Stimulated activated CD8-positive, alpha-beta memory T cell treated with anti-CD3 and anti-CD28 coated beads, Interleukin-7, amount 100 ng/mL, for 4 hours (primary cell): ENCODE data around the gene ARHGAP10.
"Not testable (repeated sequence)": the region's sequence is repeated elsewhere in the genome, so short reads cannot be mapped to it uniquely, and the experiment has no call there.

Experiments
- DNase-seq, 2 donors: peaks; one replicate each; pipeline ENCODE4 v3.0.0-alpha.2; 2020; ENCODE audit warnings: low read depth in 2 of 2

Gene ARHGAP10

GRCh38 chr4:148067301-148067916 is 335.5 kb downstream of the ARHGAP10 start:
- no peak for DNase-seq

DNA sequence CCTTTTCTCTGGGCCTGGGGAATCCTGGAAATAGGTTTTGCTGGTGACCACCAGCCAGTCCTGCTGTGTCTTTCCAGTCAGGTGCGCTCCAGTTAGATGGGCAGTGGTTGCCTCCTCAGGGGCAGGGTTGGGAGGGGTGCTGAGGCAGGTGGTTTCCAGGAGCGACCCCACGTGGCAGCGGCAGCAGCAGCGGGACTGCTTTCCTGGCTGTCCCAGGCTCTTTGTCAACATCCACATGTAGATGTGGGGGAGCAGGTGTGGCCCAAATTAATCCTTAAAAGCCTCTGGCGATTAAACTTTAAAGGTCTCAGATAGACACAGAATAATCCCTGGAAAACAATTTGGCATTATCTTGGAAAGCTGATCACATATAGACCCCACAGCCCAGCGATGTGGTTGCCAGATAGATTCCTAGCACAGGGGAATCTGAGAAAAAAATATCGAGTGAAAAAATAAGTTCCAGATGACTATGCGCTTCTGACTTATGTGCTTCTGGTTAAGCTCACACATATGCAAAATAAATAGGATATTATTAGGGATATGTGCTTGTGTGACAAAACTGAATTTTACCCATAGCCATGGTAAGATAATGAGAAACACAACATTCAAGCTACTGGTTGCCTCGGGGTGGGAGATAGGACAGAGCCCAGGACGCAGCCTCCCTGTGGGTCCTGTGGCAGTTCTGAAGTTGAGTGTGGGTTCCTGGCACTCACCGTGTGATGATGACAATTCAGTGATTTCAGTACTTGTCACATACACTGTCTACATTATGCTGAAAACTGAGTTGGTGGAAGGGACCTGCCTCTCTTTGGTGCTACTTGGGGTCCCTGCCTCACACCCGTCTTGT is 336.4 kb downstream of the ARHGAP10 start:
- no peak for DNase-seq

GRCh38 chr4:148069086-148069894 is 337.4 kb downstream of the ARHGAP10 start:
- no peak for DNase-seq

GRCh38 chr4:148069895-148070178 is 337.9 kb downstream of the ARHGAP10 start:
- DNase-seq, result no peak

DNA sequence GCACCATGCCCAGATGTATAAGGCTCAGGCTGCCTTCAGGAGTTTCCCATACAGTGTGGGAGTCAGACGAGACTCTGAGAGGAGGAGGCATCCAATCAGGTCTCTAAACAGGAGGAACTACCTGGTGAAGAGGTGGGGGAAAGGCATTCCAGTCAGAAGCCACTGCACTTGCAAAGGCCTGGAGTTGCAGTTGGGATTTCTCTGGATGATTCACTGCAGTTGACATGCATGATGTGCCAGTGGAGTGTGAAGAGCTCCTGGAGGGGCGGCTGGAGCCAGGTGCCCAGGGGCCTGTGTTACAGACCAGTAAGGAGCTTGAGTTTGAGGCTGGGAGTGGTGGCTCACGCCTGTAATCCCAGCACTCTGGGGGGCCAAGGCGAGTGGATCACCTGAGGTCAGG is 339.1 kb downstream of the ARHGAP10 start:
- no peak for DNase-seq

DNA sequence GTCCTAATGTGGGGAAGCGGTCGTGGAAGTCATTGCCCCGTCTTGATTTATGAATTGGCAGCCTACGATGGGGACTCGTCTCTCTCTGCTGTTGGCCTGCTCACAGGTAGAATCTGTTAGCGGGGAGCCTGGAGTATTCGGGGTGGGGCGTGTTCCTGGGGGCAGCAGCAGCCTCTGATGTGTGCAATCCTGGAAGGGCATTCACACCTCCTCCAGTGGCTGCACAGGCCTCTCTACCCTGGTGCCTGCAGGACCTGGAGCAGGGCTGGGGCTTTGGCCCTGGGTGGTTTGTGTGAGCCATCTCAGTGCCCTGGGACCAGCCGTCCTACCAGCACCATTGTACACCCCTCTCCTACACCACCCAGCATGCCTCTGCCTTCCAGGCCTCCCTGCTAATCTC is 340.9 kb downstream of the ARHGAP10 start:
- no peak for DNase-seq

GRCh38 chr4:148073349-148073748 is 341.5 kb downstream of the ARHGAP10 start:
- no peak for DNase-seq

GRCh38 chr4:148074462-148074861 is 342.6 kb downstream of the ARHGAP10 start:
- DNase-seq, result no peak

DNA sequence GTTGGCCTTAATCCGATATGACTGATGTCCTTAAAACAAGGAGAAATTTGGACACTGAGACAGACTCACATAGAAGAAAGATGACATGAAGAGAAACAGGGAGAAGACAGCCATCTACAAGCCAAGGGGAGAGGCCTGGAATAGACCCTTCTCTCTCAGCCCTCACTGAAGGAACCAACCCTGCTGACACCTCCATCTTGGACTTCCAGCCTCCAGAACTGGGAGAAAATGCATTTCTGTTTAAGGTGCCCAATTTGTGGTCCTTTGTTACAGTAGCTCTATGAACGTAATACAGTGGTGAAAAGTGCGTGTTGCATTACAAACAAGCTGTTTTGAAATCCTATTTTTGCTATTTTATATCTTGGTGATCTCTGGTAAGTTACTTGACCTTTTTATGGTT is 343.6 kb downstream of the ARHGAP10 start:
- DNase-seq, result no peak

DNA sequence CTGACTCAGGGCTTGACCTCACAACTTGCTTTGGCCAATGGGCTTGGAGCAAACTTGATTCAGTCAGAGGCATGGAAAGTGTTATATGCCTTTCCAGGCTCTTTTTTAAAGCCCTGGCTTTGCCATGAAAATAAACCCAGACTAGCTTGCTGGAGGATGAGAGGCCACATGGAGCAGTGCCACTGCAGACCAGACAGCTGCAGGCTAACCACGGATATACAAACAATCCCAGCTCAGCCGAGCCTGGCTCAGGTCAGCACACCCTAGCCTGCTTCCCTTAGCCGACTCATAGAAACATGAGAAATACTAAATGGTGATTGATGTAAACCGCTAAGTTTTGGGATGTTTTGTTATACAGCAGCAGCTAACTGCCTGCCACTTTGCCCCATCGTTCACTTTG is 345.1 kb downstream of the ARHGAP10 start:
- DNase-seq, result no peak

GRCh38 chr4:148077581-148077980 is 345.7 kb downstream of the ARHGAP10 start:
- no peak for DNase-seq

- DNase-seq, result no peak
These were observed 346.2 kb downstream of the ARHGAP10 start for GRCh38 chr4:148078061-148078460.

GRCh38 chr4:148079961-148080360 is 348.1 kb downstream of the ARHGAP10 start:
- no peak for DNase-seq

- no peak for DNase-seq
These were observed 349.4 kb downstream of the ARHGAP10 start for GRCh38 chr4:148081267-148081666.

- no peak for DNase-seq
These were observed 349.9 kb downstream of the ARHGAP10 start for GRCh38 chr4:148081745-148082144.

- DNase-seq, result not testable (repeated sequence)
These were observed 351.2 kb downstream of the ARHGAP10 start for GRCh38 chr4:148083073-148083472.

GRCh38 chr4:148089624-148090023 is 357.7 kb downstream of the ARHGAP10 start:
- no peak for DNase-seq

- DNase-seq, result no peak
These were observed 358.1 kb downstream of the ARHGAP10 start for GRCh38 chr4:148090029-148090428.

- DNase-seq, result no peak
These were observed 358.9 kb downstream of the ARHGAP10 start for GRCh38 chr4:148090503-148091476.

- DNase-seq, result no peak
These were observed 360.0 kb downstream of the ARHGAP10 start for GRCh38 chr4:148091896-148092295.

GRCh38 chr4:148092316-148093014 is 360.6 kb downstream of the ARHGAP10 start:
- no peak for DNase-seq
